Hindlimb muscle (tissue), 1 donor: ENCODE data around the gene KRT31. TPM values are rescaled to one million over a fixed set of nuclear protein-coding genes. Genes with fewer than 3 reads are reported as not detected.

Source experiments
- polyA plus RNA-seq: library from polyadenylated mRNA; unstranded; fragments of 120-200 nt; gene quantifications from one replicate; pipeline ENCODE4 v1.2.1, GENCODE V29; 2013; ENCODE audit not compliant: insufficient read length

Gene KRT31
- polyA plus RNA-seq, 1 donor, result 2.3 TPM

Other genes with a start within 250 kb of the KRT31 start
- gene KRTAP4-5, start 247.8 kb downstream of the KRT31 start, polyA plus RNA-seq, result not detected
- not detected for gene KRTAP4-4, start 236.9 kb downstream of the KRT31 start, polyA plus RNA-seq
- gene KRTAP4-3, start 229.4 kb downstream of the KRT31 start, polyA plus RNA-seq, result not detected
- gene KRTAP4-2, start 219.4 kb downstream of the KRT31 start, polyA plus RNA-seq, result not detected
- gene KRTAP4-1, start 212.7 kb downstream of the KRT31 start, polyA plus RNA-seq, result not detected
- not detected for gene KRTAP9-1, start 207.7 kb downstream of the KRT31 start, polyA plus RNA-seq
- not detected for gene KRTAP9-2, start 171.0 kb downstream of the KRT31 start, polyA plus RNA-seq
- gene KRTAP9-3, start 165.2 kb downstream of the KRT31 start, polyA plus RNA-seq, result not detected
- gene KRTAP9-8, start 159.6 kb downstream of the KRT31 start, polyA plus RNA-seq, result not detected
- gene KRTAP9-4, start 147.9 kb downstream of the KRT31 start, polyA plus RNA-seq, result not detected
- gene KRTAP9-9, start 142.2 kb downstream of the KRT31 start, polyA plus RNA-seq, result not detected
- 0.30 TPM for gene KRTAP9-6, start 132.2 kb downstream of the KRT31 start, polyA plus RNA-seq
- not detected for gene KRTAP9-7, start 121.9 kb downstream of the KRT31 start, polyA plus RNA-seq
- not detected for gene KRTAP29-1, start 94.8 kb downstream of the KRT31 start, polyA plus RNA-seq
- gene KRTAP16-1, start 88.3 kb downstream of the KRT31 start, polyA plus RNA-seq, result not detected
- not detected for gene KRTAP17-1, start 81.9 kb downstream of the KRT31 start, polyA plus RNA-seq
- not detected for gene KRT33A, start 46.8 kb downstream of the KRT31 start, polyA plus RNA-seq
- gene KRT33B, start 27.8 kb downstream of the KRT31 start, polyA plus RNA-seq, result not detected
- gene KRT34, start 15.3 kb downstream of the KRT31 start, polyA plus RNA-seq, result not detected
- gene KRT37, start 27.0 kb upstream of the KRT31 start, polyA plus RNA-seq, result not detected
- not detected for gene KRT38, start 43.4 kb upstream of the KRT31 start, polyA plus RNA-seq
- gene KRT32, start 69.8 kb upstream of the KRT31 start, polyA plus RNA-seq, result not detected
- not detected for gene KRT35, start 83.5 kb upstream of the KRT31 start, polyA plus RNA-seq
- gene KRT36, start 92.3 kb upstream of the KRT31 start, polyA plus RNA-seq, result not detected
- 1.9 TPM for gene KRT13, start 108.0 kb upstream of the KRT31 start, polyA plus RNA-seq
- gene KRT15, start 121.3 kb upstream of the KRT31 start, polyA plus RNA-seq, result 3.2 TPM
- gene KRT19, start 130.7 kb upstream of the KRT31 start, polyA plus RNA-seq, result 1.2 TPM
- not detected for gene KRT9, start 174.5 kb upstream of the KRT31 start, polyA plus RNA-seq
- 2.5 TPM for gene KRT14, start 189.3 kb upstream of the KRT31 start, polyA plus RNA-seq
- gene KRT16, start 215.2 kb upstream of the KRT31 start, polyA plus RNA-seq, result 0.23 TPM
- gene KRT17, start 227.0 kb upstream of the KRT31 start, polyA plus RNA-seq, result 13.9 TPM